ENCODE data around the gene TBC1D2B. TPM values are rescaled to one million over a fixed set of nuclear protein-coding genes. Genes with fewer than 3 reads are reported as not detected.

TBC1D2B gene
- total RNA-seq, 1 donor from 2014 or later = 13.7 TPM

DNA sequence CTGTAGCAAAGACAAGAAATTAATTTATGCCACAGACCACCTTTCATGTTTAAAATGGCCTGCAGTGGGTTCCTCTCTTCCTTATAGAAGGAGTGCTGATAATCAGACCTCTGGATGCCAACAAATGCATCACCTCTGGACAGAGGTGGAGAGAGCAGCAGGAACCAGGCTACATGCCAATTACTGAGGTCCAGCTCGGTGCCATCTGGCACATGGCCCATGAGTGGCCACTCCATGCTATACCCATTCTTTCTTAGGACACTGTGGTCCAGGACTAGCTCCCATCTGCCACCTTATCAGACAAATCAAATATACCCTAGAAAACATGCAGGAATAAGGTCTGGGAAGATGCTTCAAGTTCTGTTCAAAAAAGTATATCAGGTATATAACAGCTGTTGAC lies 60.7 kb downstream of the TBC1D2B start:
- Histone ChIP-seq H3K4me3 (ENCODE audit: low read depth, low read length) (no peak overlapping the region), H3K36me3 (ENCODE audit: control insufficient read depth, insufficient read depth, low read length) (peaks cover 12% of the 10 kb centered on the region), H3K27me3 (ENCODE audit: control insufficient read depth, insufficient read depth, low read length) (no peaks in the 10 kb centered on the region)
- TF ChIP-seq, protein P1, sequence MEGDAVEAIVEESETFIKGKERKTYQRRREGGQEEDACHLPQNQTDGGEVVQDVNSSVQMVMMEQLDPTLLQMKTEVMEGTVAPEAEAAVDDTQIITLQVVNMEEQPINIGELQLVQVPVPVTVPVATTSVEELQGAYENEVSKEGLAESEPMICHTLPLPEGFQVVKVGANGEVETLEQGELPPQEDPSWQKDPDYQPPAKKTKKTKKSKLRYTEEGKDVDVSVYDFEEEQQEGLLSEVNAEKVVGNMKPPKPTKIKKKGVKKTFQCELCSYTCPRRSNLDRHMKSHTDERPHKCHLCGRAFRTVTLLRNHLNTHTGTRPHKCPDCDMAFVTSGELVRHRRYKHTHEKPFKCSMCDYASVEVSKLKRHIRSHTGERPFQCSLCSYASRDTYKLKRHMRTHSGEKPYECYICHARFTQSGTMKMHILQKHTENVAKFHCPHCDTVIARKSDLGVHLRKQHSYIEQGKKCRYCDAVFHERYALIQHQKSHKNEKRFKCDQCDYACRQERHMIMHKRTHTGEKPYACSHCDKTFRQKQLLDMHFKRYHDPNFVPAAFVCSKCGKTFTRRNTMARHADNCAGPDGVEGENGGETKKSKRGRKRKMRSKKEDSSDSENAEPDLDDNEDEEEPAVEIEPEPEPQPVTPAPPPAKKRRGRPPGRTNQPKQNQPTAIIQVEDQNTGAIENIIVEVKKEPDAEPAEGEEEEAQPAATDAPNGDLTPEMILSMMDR (IDR thresholded peaks at IDR 0.05; ENCODE audit: insufficient read depth, low read length, severe bottlenecking) = no peak
- DNase-seq (ENCODE audit: low read depth) (no peak), FAIRE-seq (no peak)

DNA sequence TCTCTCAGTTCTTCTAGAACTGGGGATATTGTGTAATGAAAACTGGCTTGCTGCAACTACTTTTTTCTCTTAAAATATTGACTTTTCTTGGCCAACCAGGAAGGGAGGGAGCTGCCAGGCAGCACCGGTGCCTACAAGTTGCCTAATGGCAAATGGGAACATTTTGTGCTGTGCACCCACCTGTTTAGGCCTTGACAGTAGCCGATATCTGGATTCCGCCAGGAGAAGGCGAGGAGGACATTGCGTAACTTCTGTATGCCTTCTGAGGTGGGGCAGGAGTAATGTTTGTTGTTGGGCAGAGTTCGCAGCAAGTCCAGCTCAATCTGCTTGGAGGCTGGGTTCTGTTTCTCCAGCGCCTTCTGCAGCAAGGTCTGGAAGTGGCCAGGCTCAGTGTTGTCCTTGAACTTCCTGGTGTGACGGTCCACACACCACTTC lies 64.9 kb downstream of the TBC1D2B start:
- Histone ChIP-seq H3K4me3 (ENCODE audit: low read depth, low read length) (no peak overlapping the region), H3K27me3 (ENCODE audit: control insufficient read depth, insufficient read depth, low read length) (no peaks in the 10 kb centered on the region), H3K36me3 (ENCODE audit: control insufficient read depth, insufficient read depth, low read length) (peaks cover 10% of the 10 kb centered on the region)
- TF ChIP-seq, protein P1 (IDR thresholded peaks at IDR 0.05; ENCODE audit: insufficient read depth, low read length, severe bottlenecking) = no peak
- peak; percentile 75 for FAIRE-seq
- peak; percentile 80 for DNase-seq (ENCODE audit: low read depth)

DNA sequence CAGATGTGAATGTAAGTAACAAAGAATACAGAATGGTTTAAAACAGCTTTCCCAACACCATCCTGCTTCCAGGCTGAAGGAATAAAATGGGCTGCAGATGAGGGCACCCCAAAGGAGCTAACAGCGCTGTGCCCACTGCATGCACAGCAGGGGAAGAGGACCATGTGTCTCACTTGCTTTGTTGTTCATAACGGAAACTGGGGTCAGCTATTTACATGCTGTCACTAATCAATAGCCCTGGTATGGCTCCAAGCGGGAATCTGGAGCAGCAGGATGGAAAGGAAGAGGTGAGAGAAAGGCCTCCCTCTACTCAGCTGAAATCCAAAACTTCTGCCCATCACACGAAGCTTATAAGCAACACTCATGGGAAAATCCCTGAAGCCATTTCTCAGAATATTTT lies 67.4 kb downstream of the TBC1D2B start:
- TF ChIP-seq, protein P1 (IDR thresholded peaks at IDR 0.05; ENCODE audit: insufficient read depth, low read length, severe bottlenecking) = no peak
- Histone ChIP-seq H3K36me3 (ENCODE audit: control insufficient read depth, insufficient read depth, low read length) (peaks cover 10% of the 10 kb centered on the region), H3K27me3 (ENCODE audit: control insufficient read depth, insufficient read depth, low read length) (no peaks in the 10 kb centered on the region), H3K4me3 (ENCODE audit: low read depth, low read length) (no peak overlapping the region)
- FAIRE-seq (no peak), DNase-seq (ENCODE audit: low read depth) (no peak)

DNA sequence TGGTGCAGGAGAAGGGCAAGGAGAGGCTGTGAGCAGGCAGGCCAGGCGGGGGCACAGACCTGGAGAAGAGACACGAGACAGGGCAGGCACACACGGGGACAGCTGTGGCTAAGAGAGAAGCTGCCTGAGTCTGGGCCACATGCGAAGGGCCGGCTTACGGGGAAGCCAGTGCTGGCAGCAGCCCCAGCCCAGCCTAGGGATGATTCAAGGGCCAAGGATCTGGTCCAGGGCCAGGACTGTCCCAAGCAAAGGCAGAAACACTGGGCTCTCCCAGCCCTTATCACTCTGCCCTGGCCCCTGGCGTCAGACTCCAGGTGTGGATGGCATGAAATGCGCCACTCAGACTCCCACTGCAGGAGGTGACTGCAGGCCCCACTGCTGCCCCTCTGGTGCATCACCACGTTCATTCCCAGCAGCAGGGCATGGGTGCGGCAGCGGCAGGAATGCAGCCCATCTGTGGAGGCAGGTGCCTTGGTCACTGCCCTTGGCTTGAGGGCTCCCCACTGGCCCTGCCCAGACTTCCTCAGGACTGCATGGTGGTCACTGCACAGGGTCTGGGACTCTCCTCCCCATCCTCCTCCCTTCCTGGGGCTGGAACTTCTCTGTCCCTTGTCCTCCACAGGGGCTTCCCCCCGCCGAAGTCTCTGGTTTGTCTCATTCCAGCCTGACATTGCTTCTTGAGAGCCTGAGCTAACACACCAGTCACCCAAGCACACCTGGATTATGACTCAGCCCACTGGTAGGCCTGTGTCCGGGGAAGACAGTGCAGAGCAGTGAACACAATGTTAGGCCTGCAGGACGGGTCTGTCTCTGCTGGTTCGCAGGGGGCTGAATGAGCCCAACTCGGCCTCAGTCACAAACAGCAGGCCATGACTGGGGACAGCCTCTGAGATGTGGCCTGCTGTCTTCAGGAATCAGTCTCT lies 69.3 kb downstream of the TBC1D2B start:
- TF ChIP-seq, protein P1 (IDR thresholded peaks at IDR 0.05; ENCODE audit: insufficient read depth, low read length, severe bottlenecking) = no peak
- peaks cover 13% of the 10 kb centered on the region for H3K36me3 ChIP-seq (ENCODE audit: control insufficient read depth, insufficient read depth, low read length)
- no peak overlapping the region for H3K4me3 ChIP-seq (ENCODE audit: low read depth, low read length)
- FAIRE-seq (no peak), DNase-seq (ENCODE audit: low read depth) (peak; percentile 84)
- no peaks in the 10 kb centered on the region for H3K27me3 ChIP-seq (ENCODE audit: control insufficient read depth, insufficient read depth, low read length)

DNA sequence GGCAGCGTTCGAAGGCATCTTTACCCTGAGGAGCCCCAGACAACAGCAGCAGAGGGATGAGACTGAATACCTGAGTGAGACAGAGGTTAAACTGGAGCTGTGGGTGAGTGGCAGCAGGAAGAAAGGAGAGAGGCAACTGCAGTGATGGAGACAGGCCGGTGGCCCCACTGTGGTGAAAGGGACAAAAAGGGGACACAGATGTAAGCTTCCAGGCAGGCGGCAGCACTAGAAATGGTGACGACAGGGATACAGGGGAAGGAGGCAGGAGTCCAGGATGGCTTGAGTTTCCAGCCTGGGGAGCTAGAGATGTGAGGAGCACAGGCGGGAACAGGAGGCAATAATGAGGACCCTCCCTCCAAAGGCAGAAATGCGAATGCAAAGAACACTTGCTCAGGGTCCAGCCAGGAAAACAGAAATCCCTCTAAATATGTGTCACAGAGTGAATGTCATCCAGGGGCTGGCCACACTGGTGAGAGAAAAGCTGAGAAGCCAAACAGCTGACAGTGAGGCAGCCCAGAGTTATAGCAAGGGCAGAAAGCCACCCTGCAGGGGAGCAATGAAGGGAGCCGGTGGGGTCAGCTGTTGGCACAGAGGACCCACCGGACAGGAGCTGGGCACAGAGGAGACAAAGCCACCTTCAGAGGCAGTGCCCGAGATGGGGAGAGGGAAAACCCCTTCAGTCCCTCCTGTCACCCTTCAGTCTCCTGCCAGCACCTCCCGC lies 70.1 kb downstream of the TBC1D2B start:
- TF ChIP-seq, protein P1 (IDR thresholded peaks at IDR 0.05; ENCODE audit: insufficient read depth, low read length, severe bottlenecking) = no peak
- FAIRE-seq (peak; percentile 75), DNase-seq (ENCODE audit: low read depth) (no peak)
- Histone ChIP-seq H3K27me3 (ENCODE audit: control insufficient read depth, insufficient read depth, low read length) (no peaks in the 10 kb centered on the region), H3K4me3 (ENCODE audit: low read depth, low read length) (no peak overlapping the region), H3K36me3 (ENCODE audit: control insufficient read depth, insufficient read depth, low read length) (peaks cover 16% of the 10 kb centered on the region)

Measured in bronchial epithelial cell (primary cell).